Endometrial microvascular endothelial cells (primary cell): Measurements from ENCODE around the gene KCNA3. TPM values are rescaled to one million over a fixed set of nuclear protein-coding genes. Genes with fewer than 3 reads are reported as not detected.

Experiments
- in situ Hi-C: cut with HindIII; loops from 2 replicates; pipeline ENCODE4 v1.10.0; 2017; ENCODE audit warnings: low sequenced_read_pairs, low pct_unique_long_range_greater_than_20kb; ENCODE audit errors: inconsistent ontology term
- total RNA-seq: library from RNA; depleted of rRNA; stranded (reverse); fragments of >200 nt; gene quantifications from one replicate; pipeline ENCODE4 v1.2.3, GENCODE V29; 2015; ENCODE audit errors: inconsistent ontology term

The KCNA3 gene
- total RNA-seq, result not detected

DNA sequence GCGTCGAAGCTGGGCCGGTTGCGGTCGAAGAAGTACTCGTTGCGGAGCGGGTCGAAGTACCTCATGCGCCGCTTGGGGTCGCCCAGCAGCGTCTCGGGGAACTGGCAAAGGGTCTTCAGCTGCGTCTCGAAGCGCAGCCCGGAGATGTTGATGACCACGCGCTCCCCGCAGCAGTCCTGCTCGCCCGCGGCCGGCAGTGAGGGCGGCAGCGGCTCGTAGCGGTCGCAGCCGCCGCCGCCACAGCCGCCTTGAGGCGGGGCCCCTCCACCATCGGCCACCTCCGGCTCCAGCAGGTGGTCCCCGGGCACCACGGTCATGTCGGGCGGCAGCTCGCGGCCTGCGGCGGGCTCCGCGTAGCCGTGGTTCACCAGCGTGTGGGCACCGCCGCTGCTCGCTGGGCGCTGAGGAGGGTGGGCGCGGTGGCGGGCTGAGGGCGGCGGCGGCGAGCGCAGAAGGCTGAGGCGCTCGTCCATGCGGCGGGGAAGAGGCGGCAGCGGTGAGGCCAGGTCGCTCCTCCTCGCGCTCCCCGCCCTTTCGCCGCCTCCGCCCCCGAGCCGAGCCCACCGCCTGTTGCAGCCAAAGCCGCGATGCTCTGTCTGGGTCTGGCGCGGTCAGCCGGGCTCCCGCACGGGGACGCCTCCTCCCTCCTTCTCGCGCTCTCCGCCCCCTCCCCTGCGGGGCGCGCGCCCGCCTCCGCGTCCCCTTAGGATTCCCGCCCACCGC is at the start of gene KCNA3:
TSS of gene KCNA3 (minus strand) at position 604 of the 723 bp plus-strand sequence. CDS start at position 473, 131 bp downstream.
- in situ Hi-C loops, result no loop called here

- in situ Hi-C loops, result no loop called here
Observed at GRCh38 chr1:110722807-110723206, 48.1 kb upstream of the KCNA3 start.

GRCh38 chr1:110719908-110720307 is 45.2 kb upstream of the KCNA3 start:
- in situ Hi-C loops, result no loop called here

DNA sequence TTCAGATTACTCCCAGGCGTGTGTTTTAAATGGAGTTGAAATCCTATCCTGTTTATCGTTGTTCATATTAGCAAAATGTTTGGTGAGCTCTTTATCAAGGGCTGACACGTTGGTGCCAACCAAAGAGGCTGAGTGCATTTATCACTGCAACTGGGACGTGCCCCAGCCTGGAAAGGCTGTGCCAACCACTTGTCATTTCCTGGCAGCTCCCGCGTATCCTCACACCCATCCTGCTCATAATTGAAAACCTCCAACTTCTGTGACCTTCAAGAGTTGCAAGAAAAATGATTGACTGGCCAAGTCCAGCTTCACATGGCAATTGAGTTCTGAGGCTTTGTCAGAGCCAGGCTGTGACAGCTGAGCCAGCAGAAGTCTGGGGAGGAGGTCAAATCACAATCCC is 43.7 kb upstream of the KCNA3 start:
- in situ Hi-C loops, result no loop called here

- in situ Hi-C loops, result no loop called here
Observed at GRCh38 chr1:110717179-110717578, 42.4 kb upstream of the KCNA3 start.

DNA sequence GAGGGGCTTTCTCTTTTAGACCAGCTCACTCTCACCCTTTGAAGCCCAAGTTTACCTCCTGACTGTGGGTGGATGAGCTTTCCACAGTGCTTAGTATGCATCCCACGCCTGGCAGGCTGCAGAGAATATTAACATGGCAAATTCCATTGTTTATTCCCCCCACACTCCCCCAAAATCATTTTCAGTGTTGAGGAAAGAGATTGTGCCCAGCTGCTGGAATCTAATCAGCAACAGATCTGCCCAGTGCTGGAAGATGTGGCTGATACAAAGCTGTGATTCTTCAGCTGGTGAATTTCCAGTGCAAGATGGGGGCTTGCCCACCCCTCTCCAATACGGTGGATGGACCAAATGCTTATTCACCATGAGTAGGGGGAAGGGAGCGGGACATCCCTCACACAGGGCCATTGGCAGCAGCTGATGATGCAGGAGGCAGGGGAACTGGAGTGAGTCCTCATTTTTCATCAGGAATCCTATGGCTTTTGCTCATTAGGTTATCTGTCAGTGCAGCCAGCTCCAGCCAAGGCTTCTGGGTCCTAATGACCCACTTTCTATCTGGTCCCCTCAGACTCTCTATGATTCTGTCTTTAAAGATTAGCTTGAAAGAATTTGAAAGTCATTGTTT is 39.7 kb upstream of the KCNA3 start:
- in situ Hi-C loops, result no loop called here

DNA sequence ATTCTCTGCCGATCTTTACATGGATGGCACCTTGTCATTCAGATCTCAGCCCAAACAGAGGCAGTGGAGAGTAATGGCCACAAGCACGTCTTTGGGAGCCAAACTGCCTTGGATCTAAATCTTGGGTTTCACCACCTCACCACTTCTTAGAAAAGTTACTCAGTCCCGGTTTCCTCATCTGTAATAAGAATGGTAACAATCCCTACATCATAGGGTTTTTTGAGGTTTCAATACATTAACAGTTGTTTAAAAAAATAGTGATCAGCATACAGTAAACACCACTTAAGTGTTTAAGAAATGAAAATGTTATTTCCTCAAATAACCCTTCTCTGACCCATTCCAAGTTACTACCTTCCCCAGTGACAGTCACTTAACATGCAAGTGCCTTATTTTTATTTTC is 38.5 kb upstream of the KCNA3 start:
- in situ Hi-C loops, result no loop called here

GRCh38 chr1:110710314-110710713 is 35.6 kb upstream of the KCNA3 start:
- in situ Hi-C loops, result no loop called here

DNA sequence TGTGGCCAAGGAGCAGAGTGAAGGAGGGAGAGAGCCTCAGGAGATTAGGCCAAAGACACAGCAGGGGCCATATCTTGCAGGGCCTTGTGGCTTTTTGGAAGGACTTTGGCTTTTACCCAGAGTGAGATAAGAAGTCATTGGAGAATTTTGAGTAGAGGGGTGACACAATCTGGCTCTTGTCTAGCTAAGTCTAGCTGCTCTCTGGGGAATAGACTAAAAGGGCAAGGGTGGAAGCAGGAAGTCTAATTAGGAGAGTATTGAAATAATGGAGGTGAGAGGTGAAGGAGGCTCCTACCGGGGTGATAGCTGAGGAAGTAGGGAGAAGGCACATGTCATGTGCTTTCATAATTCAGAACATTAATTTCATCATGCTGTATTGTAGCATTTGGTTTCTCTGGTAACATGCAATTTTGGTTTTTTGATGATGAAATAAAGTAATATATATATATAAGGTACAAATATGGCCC is 34.3 kb upstream of the KCNA3 start:
- in situ Hi-C loops, result no loop called here

DNA sequence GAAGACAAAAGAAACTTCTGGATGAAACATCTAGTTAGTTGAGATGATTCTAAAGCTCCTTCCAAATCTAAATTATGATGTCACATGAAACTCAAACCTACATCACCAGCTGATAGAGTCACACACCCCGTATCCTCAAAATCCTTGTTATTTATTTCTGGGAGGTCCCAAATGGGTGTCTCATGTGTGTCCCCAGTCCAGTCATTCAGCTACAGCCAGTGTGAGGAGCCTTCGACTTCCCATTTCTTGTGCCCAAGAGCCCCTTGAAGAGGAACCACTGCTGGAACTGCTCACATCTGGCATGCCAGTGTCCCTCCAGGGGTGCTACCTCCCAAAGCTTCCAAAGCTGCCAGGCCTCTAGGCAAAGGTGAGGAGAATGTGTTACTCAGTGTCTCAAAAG is 32.5 kb upstream of the KCNA3 start:
- in situ Hi-C loops, result no loop called here

DNA sequence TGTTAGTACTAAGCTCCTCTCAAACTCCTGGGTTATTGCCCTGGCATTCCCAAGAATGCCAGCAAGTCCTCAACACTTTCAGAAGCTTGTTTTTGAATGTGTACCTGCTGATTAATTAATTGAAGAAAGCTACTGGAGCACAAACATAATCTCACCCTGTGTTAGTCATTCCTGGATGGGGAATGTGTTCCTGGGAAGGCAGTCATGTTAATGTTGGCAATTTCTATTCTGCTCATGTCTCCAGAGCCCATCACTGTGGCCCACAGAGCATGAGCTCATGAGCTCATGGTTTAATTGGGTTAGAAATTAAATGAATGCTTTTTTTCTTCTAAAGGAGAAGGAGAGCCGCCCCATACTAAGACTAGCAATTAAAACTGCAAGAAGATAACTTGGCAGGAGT is 31.9 kb upstream of the KCNA3 start:
- in situ Hi-C loops, result no loop called here

GRCh38 chr1:110702260-110702659 is 27.5 kb upstream of the KCNA3 start:
- in situ Hi-C loops, result no loop called here

- in situ Hi-C loops, result no loop called here
Observed at GRCh38 chr1:110700767-110701166, 26.0 kb upstream of the KCNA3 start.

DNA sequence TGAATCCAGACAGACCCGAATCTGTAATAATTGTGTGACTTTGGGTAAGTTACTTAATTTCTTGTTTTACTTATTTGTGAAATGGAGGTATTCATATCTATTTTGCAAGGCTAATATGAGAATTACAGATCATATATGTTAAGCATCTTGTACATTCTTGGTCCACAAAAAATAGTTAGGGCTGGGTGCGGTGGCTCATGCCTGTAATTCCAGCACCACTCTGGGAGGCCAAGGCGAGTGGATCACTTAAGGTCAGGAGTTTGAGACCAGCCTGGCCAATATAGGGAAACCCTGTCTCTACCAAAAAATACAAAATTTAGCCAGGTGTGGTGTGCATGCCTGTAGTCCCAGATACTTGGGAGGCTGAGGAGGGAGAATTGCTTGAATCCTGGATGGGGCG is 22.9 kb upstream of the KCNA3 start:
- in situ Hi-C loops, result no loop called here

DNA sequence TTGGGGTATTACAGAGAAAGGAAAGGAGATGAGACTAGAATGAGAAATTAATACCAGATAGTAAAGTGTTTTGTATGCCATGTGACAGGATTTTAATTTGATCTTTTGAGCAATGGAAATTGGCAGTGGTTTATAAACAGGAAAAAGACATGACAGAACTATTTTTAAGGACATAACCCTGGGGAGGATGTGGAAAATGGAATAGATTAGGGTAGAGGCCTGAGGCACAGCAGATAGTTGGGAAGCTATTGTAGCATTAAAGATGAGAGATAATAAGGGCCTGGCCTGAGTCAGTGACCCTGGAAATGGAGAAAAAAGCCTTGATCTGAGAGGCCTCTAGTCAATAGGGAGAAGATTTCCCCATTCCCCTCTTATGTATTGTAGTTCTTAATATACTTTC is 22.1 kb upstream of the KCNA3 start:
- in situ Hi-C loops, result no loop called here

DNA sequence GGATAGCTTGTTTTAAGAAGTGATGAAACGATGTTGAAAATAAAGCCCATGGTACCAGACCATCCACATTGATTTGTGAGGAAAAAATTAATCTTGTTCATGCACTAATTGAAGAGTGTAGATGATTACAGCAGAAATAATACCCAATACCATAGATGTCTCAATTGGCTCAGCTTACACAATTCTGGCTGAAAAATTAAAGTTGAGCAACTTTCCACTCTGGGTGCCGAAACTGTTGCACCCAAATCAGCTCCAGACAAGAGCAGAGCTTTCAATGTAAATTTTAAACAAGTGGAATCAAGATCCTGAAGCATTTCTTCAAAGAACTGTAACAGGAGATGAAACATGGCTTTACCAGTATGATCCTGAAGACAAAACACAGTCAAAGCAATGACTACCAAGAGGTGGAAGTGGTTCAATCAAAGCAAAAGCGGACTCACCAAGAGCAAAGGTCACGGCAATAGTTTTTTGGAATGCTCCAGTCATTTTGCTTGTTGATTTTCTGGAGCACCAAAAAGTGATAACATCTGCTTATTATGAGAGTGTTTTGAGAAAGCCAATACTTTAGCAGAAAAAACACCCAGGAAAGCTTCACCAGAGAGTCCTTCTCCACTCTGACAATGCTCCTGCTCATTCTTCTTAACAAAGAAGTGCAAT is 16.1 kb upstream of the KCNA3 start:
- in situ Hi-C loops, result no loop called here

- in situ Hi-C loops, result no loop called here
Observed at GRCh38 chr1:110689868-110690267, 15.1 kb upstream of the KCNA3 start.

DNA sequence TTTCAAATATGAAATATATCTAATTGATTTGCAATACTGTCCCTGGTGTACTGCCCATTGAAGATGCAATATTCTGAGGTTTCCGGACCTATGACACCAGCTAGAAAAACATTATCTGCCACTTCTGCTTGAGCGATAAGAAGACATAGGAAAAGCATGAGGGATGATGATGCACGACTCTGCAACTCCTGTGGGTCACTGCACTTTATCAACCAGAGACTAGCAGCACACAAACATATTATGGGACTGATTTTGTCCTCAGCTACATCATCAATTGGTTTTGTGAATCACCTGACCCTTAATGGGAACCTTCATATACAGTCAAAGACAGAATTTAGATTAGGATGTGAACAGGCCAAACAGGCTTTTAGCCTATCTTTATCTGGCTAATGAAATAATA is 13.8 kb upstream of the KCNA3 start:
- in situ Hi-C loops, result no loop called here

DNA sequence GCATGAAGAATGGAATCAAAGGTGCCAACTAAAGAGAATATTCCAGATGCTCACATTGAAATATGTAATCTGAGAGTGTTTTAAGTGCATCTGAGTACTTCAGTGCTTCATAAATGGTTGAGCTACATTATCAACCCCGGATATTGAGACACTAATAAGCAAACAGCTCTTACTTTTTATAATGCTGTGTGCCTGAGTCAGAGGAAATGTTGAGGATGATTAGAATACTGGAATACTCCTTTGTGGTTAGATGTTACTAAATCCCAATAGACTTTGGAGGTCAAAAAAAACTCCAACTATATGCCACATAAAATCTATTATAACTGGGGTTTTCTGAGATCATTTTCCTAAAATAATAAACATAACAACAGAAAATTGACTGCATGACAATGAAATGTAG is 12.5 kb upstream of the KCNA3 start:
- in situ Hi-C loops, result no loop called here

DNA sequence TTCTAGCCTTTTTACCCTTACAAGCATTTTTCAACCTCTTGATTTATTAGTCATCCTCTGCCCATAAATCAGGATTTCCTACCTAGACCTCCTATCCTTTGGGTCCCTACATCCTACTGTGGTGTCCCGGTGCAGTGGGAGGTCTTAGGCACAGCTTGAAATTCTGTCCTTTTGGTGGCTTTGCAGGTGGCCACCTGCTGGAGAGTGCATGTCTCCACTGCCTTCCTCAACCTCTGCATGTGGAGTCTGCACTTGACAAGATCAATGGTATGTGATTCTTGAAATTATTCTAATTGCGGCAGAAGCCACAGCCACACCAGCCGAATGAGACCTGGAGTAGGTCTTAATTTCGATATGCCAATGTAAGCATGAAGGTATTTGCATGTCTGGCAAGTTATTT is 11.4 kb upstream of the KCNA3 start:
- in situ Hi-C loops, result no loop called here
